ENCODE data around the gene INIP. TPM values are rescaled to one million over a fixed set of nuclear protein-coding genes. Genes with fewer than 3 reads are reported as not detected.
"Not testable (repeated sequence)": the region's sequence is repeated elsewhere in the genome, so short reads cannot be mapped to it uniquely, and the experiment has no call there.

INIP gene
- total and polyA plus RNA-seq, 9 donors = 13.2 to 17.6 (median 15.1) TPM

GRCh38 chr9:112747094-112747493 is 29.2 kb upstream of the INIP start:
- WGBS (ENCODE audit: insufficient coverage) = 88% methylated on average over 2 of the region's 7 CpGs
- peaks cover 16% of the 10 kb centered on the region for H3K4me1 ChIP-seq (ENCODE audit: control insufficient read depth, insufficient read depth, low read length)
- H3K27me3 ChIP-seq (ENCODE audit: control insufficient read depth, insufficient read depth, low read length) = no peaks in the 10 kb centered on the region
- no peak overlapping the region for H3K27ac ChIP-seq (ENCODE audit: low read length)
- no peak for DNase-seq
- H3K36me3 ChIP-seq (ENCODE audit: control insufficient read depth, insufficient read depth, low read length) = no peaks in the 10 kb centered on the region
- H3K9me3 ChIP-seq (replicated peaks; ENCODE audit: control insufficient read depth, low read depth, low read length) = no peaks in the 10 kb centered on the region
- no peak overlapping the region for H3K4me3 ChIP-seq (ENCODE audit: low read length)

- H3K27me3 ChIP-seq (ENCODE audit: control insufficient read depth, insufficient read depth, low read length) = no peaks in the 10 kb centered on the region
- H3K36me3 ChIP-seq (ENCODE audit: control insufficient read depth, insufficient read depth, low read length) = no peaks in the 10 kb centered on the region
- no peak for DNase-seq
- no peak overlapping the region for H3K4me3 ChIP-seq (ENCODE audit: low read length)
- no peak overlapping the region for H3K27ac ChIP-seq (ENCODE audit: low read length)
- H3K4me1 ChIP-seq (ENCODE audit: control insufficient read depth, insufficient read depth, low read length) = no peaks in the 10 kb centered on the region
- WGBS (ENCODE audit: insufficient coverage) = no CpG with 5 or more reads among the region's 4 CpGs
- no peaks in the 10 kb centered on the region for H3K9me3 ChIP-seq (replicated peaks; ENCODE audit: control insufficient read depth, low read depth, low read length)
These were observed 26.3 kb upstream of the INIP start for GRCh38 chr9:112744177-112744576.

- WGBS (ENCODE audit: insufficient coverage) = no CpG with 5 or more reads among the region's 3 CpGs
- Histone ChIP-seq H3K9me3 (replicated peaks; ENCODE audit: control insufficient read depth, low read depth, low read length) (no peaks in the 10 kb centered on the region), H3K4me3 (ENCODE audit: low read length) (no peak overlapping the region), H3K4me1 (ENCODE audit: control insufficient read depth, insufficient read depth, low read length) (no peaks in the 10 kb centered on the region), H3K36me3 (ENCODE audit: control insufficient read depth, insufficient read depth, low read length) (no peaks in the 10 kb centered on the region), H3K27ac (ENCODE audit: low read length) (no peak overlapping the region), H3K27me3 (ENCODE audit: control insufficient read depth, insufficient read depth, low read length) (no peaks in the 10 kb centered on the region)
- DNase-seq = no peak
These were observed 25.4 kb upstream of the INIP start for GRCh38 chr9:112743216-112743836.

- H3K4me1 ChIP-seq (ENCODE audit: control insufficient read depth, insufficient read depth, low read length) = no peaks in the 10 kb centered on the region
- H3K4me3 ChIP-seq (ENCODE audit: low read length) = no peak overlapping the region
- no peak overlapping the region for H3K27ac ChIP-seq (ENCODE audit: low read length)
- DNase-seq = no peak
- H3K27me3 ChIP-seq (ENCODE audit: control insufficient read depth, insufficient read depth, low read length) = no peaks in the 10 kb centered on the region
- WGBS (ENCODE audit: insufficient coverage) = 75% methylated on average over 2 of the region's 2 CpGs
- H3K36me3 ChIP-seq (ENCODE audit: control insufficient read depth, insufficient read depth, low read length) = no peaks in the 10 kb centered on the region
- no peaks in the 10 kb centered on the region for H3K9me3 ChIP-seq (replicated peaks; ENCODE audit: control insufficient read depth, low read depth, low read length)
These were observed 17.0 kb upstream of the INIP start for GRCh38 chr9:112734892-112735291.

- Histone ChIP-seq H3K9me3 (replicated peaks; ENCODE audit: control insufficient read depth, low read depth, low read length) (no peaks in the 10 kb centered on the region), H3K27ac (ENCODE audit: low read length) (no peak overlapping the region), H3K4me1 (ENCODE audit: control insufficient read depth, insufficient read depth, low read length) (no peaks in the 10 kb centered on the region), H3K27me3 (ENCODE audit: control insufficient read depth, insufficient read depth, low read length) (no peaks in the 10 kb centered on the region), H3K4me3 (ENCODE audit: low read length) (no peak overlapping the region), H3K36me3 (ENCODE audit: control insufficient read depth, insufficient read depth, low read length) (no peaks in the 10 kb centered on the region)
- 100% methylated on average over 1 of the region's 7 CpGs for WGBS (ENCODE audit: insufficient coverage)
- no peak for DNase-seq
These were observed 14.1 kb upstream of the INIP start for GRCh38 chr9:112731971-112732370.

DNA sequence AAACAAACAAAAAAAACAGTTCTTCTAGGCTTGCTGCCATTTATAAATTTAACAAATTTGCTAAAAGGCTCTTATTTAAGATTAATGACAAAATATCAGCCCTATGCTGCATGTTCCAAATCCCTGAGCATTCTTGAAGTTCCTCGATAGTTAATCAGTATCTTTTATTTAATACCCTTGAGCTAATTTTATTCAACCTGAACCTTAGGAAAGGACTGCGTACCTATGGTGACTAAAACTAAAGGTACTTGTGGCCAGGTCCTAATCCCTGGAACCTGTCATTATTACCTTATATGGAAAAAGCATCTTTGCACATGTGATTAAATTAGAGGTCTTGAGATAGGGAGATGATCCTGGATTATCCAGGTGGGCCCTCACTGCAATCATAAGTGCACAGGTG is 10.5 kb upstream of the INIP start:
- Histone ChIP-seq H3K4me1 (ENCODE audit: control insufficient read depth, insufficient read depth, low read length) (no peaks in the 10 kb centered on the region), H3K27ac (ENCODE audit: low read length) (no peak overlapping the region), H3K4me3 (ENCODE audit: low read length) (no peak overlapping the region), H3K36me3 (ENCODE audit: control insufficient read depth, insufficient read depth, low read length) (no peaks in the 10 kb centered on the region), H3K9me3 (replicated peaks; ENCODE audit: control insufficient read depth, low read depth, low read length) (no peaks in the 10 kb centered on the region), H3K27me3 (ENCODE audit: control insufficient read depth, insufficient read depth, low read length) (no peaks in the 10 kb centered on the region)
- 100% methylated on average over 1 of the region's 2 CpGs for whole genome bisulfite sequencing (ENCODE audit: insufficient coverage)
- no peak for DNase-seq

DNA sequence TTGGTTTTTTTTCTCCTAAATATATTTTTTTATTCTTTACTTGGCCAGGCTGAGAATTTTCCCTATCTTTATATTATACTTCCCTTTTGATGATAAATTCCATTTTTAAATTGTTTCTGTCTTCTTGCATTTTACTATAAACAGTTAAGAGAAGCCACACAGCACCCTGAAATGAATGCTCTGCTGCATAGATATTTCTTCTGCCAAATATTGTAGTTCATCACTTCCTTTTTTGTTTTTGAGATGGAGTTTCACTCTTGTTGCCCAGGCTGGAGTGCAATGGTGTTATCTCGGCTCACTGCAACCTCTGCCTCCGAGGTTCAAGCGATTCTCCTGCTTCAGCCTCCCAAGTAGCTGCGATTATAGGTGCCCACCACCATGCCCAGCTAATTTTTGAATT is 8.5 kb upstream of the INIP start:
- no peaks in the 10 kb centered on the region for H3K4me1 ChIP-seq (ENCODE audit: control insufficient read depth, insufficient read depth, low read length)
- no peaks in the 10 kb centered on the region for H3K36me3 ChIP-seq (ENCODE audit: control insufficient read depth, insufficient read depth, low read length)
- no peak overlapping the region for H3K27ac ChIP-seq (ENCODE audit: low read length)
- no peak for DNase-seq
- H3K27me3 ChIP-seq (ENCODE audit: control insufficient read depth, insufficient read depth, low read length) = no peaks in the 10 kb centered on the region
- H3K9me3 ChIP-seq (replicated peaks; ENCODE audit: control insufficient read depth, low read depth, low read length) = no peaks in the 10 kb centered on the region
- 89% methylated on average over 3 of the region's 4 CpGs for WGBS (ENCODE audit: insufficient coverage)
- H3K4me3 ChIP-seq (ENCODE audit: low read length) = no peak overlapping the region

- Histone ChIP-seq H3K36me3 (ENCODE audit: control insufficient read depth, insufficient read depth, low read length) (no peaks in the 10 kb centered on the region), H3K9me3 (replicated peaks; ENCODE audit: control insufficient read depth, low read depth, low read length) (no peaks in the 10 kb centered on the region), H3K4me3 (ENCODE audit: low read length) (no peak overlapping the region), H3K4me1 (ENCODE audit: control insufficient read depth, insufficient read depth, low read length) (no peaks in the 10 kb centered on the region), H3K27me3 (ENCODE audit: control insufficient read depth, insufficient read depth, low read length) (no peaks in the 10 kb centered on the region), H3K27ac (ENCODE audit: low read length) (no peak overlapping the region)
- WGBS (ENCODE audit: insufficient coverage) = 75% methylated on average over 1 of the region's 3 CpGs
- no peak for DNase-seq
These were observed 8.0 kb upstream of the INIP start for GRCh38 chr9:112725961-112726360.

DNA sequence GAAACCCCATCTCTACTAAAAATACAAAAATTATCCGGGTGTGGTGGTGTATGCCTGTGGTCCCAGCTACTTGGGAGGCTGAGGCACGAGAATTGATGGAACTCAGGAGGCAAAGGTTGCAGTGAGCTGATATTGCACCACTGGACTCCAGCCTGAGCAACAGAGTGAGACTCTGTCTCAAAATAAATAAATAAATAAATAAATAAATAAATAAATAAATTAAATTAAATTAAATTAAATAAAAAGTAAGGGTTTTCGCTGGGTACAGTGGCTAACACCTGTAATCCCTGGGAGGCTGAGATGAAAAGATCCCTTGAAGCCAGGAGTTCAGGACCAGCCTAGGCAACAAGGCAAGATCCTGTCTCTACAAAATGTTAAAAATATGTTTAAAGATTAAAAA is 4.8 kb upstream of the INIP start:
- H3K4me3 ChIP-seq (ENCODE audit: low read length); H3K9me3 ChIP-seq (replicated peaks; ENCODE audit: control insufficient read depth, low read depth, low read length); H3K4me1 ChIP-seq (ENCODE audit: control insufficient read depth, insufficient read depth, low read length); H3K36me3 ChIP-seq (ENCODE audit: control insufficient read depth, insufficient read depth, low read length); DNase-seq; H3K27me3 ChIP-seq (ENCODE audit: control insufficient read depth, insufficient read depth, low read length); H3K27ac ChIP-seq (ENCODE audit: low read length): not testable (repeated sequence)
- no CpG with 5 or more reads among the region's 3 CpGs for WGBS (ENCODE audit: insufficient coverage)

DNA sequence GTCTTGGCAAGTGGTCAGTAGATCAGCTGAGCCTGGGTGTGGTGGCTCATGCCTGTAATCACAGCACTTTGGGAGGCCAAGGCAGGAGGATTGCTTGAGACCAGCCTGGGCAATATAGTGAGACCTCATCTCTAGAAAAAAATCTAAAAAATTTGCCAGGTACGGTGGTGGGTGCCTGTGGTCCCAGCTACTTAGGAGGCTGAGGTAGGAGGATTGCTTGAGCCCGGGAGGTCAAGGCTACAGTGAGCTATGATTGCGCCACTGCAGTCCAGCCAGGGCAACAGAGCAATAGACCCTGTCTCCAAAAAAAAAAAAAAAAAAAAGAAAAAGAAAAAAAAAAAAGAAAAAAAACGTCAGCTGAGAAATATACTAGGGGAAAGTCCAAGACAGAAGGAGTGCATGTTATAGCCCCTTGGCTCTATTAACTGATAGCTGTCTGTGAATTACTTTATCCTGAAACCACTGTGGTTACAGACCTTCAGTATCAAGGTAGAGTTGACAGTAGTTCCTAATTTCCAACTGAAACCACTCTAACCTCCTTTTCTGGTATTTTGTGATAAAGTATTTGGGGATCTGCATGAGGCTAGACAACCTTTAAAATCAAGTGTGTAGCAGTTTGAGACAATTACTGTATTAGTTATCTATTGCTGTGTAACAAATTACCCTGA is 2.3 kb upstream of the INIP start:
- no peaks in the 10 kb centered on the region for H3K36me3 ChIP-seq (ENCODE audit: control insufficient read depth, insufficient read depth, low read length)
- DNase-seq = no peak
- H3K27ac ChIP-seq (ENCODE audit: low read length) = no peak overlapping the region
- H3K4me1 ChIP-seq (ENCODE audit: control insufficient read depth, insufficient read depth, low read length) = peaks cover 7% of the 10 kb centered on the region
- WGBS (ENCODE audit: insufficient coverage) = 100% methylated on average over 1 of the region's 4 CpGs
- H3K27me3 ChIP-seq (ENCODE audit: control insufficient read depth, insufficient read depth, low read length) = no peaks in the 10 kb centered on the region
- no peaks in the 10 kb centered on the region for H3K9me3 ChIP-seq (replicated peaks; ENCODE audit: control insufficient read depth, low read depth, low read length)
- H3K4me3 ChIP-seq (ENCODE audit: low read length) = no peak overlapping the region
